Suprapubic skin (tissue), 4 donors: ENCODE data around the gene ANKRD44. TPM values are rescaled to one million over a fixed set of nuclear protein-coding genes. Genes with fewer than 3 reads are reported as not detected.
A peak's percentile ranks its signal among the peaks of the same experiment; 100 is the strongest.

Source experiments
- DNase-seq, 2 donors: peaks; one replicate each; pipeline ENCODE4 v3.0.0-alpha.2; 2019; ENCODE audit warnings: low spot score in 2 of 2
- H3K27ac ChIP-seq: fragments of 200-600 bp; sonication (generic); one replicate; pipeline ENCODE4 v1.5.1; 2019
- H3K27me3 ChIP-seq: fragments of 200-600 bp; sonication (generic); one replicate; pipeline ENCODE4 v1.5.1; 2019
- H3K36me3 ChIP-seq: fragments of 200-600 bp; sonication (generic); one replicate; pipeline ENCODE4 v1.5.1; 2019
- H3K4me1 ChIP-seq: fragments of 200-600 bp; sonication (generic); one replicate; pipeline ENCODE4 v1.5.1; 2019
- H3K4me3 ChIP-seq: fragments of 200-600 bp; sonication (generic); one replicate; pipeline ENCODE4 v1.5.1; 2019; ENCODE audit warnings: mild to moderate bottlenecking
- H3K9me3 ChIP-seq: fragments of 200-600 bp; sonication (generic); one replicate; pipeline ENCODE4 v1.5.1; 2019
- EP300 ChIP-seq: sonication (generic); formaldehyde crosslinking; IDR thresholded peaks from one replicate; pipeline ENCODE4 v1.6.1; 2017; ENCODE audit warnings: antibody characterized with exemption
- POLR2A ChIP-seq, 2 donors: fragments of 450-650 bp; IDR thresholded peaks; one replicate each; pipeline ENCODE4 v1.6.1; 2017; ENCODE audit warnings: antibody characterized with exemption in 2 of 2, mild to moderate bottlenecking in 2 of 2, moderate library complexity in 2 of 2
- POLR2AphosphoS5 ChIP-seq, 3 donors: sonication (generic); formaldehyde crosslinking; IDR thresholded peaks; one replicate each; pipeline ENCODE4 v1.6.1; 2017; ENCODE audit warnings: antibody characterized with exemption in 3 of 3
- WGBS: methylation state at CpG from one replicate; pipeline ENCODE4 v1.1.5; 2018; 5-methylcytosine and 5-hydroxymethylcytosine counted together
- total RNA-seq, 4 donors: library from RNA; depleted of rRNA; stranded (reverse); fragments of >200 nt; gene quantifications; one replicate each; pipeline ENCODE4 v1.1.0, GENCODE V29; 2016
- TF ChIP-seq, protein P1 (sequence below), 2 donors: fragments of 200-600 bp in 1 of 2; fragments of 450-650 bp in 1 of 2; sonication (generic) in 1 of 2; IDR thresholded peaks; one replicate each; pipeline ENCODE4 v1.5.1; 2016 to 2019; ENCODE audit warnings: antibody characterized with exemption in 2 of 2, mild to moderate bottlenecking in 1 of 2, moderate library complexity in 1 of 2

ANKRD44 gene
- total RNA-seq, 4 donors from 2014 or later = 6.3 to 34.4 (median 17.8) TPM

DNA sequence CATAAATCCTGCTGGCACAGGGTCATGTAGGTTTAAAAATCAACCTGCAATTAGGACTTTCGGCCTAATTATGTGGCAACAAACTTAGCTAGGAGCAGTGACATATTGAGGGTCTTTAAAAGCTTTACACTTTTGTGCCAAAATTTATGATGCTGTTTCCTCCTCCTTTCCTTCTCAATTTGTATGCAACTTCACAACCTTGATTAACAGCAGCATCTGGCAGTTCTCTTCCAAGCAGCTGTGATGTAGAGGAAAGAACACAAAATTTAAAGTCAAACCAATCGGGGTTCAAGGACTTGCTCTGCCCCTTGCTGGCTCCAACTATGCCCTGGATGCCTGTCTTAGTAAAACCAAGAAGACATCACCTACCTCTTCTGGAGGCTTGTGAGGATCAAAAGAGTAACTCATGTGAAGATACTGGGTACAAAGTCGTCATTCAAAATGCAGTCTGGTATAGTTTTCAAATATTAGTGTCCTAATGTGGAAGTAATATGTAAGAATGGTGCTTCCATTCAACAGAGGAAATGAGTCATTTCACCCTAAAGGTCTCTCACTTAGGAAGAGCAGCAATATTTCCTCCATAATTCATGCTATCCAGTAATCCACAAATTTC lies 94.7 kb downstream of the ANKRD44 start:
- no peak overlapping the region for H3K27ac ChIP-seq
- H3K27me3 ChIP-seq = no peaks in the 10 kb centered on the region
- H3K9me3 ChIP-seq = no peaks in the 10 kb centered on the region
- 72% methylated on average over 3 of the region's 3 CpGs for WGBS
- no peaks in the 10 kb centered on the region for H3K36me3 ChIP-seq
- TF ChIP-seq, protein P1, sequence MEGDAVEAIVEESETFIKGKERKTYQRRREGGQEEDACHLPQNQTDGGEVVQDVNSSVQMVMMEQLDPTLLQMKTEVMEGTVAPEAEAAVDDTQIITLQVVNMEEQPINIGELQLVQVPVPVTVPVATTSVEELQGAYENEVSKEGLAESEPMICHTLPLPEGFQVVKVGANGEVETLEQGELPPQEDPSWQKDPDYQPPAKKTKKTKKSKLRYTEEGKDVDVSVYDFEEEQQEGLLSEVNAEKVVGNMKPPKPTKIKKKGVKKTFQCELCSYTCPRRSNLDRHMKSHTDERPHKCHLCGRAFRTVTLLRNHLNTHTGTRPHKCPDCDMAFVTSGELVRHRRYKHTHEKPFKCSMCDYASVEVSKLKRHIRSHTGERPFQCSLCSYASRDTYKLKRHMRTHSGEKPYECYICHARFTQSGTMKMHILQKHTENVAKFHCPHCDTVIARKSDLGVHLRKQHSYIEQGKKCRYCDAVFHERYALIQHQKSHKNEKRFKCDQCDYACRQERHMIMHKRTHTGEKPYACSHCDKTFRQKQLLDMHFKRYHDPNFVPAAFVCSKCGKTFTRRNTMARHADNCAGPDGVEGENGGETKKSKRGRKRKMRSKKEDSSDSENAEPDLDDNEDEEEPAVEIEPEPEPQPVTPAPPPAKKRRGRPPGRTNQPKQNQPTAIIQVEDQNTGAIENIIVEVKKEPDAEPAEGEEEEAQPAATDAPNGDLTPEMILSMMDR (IDR thresholded peaks at IDR 0.05) = no peak
- DNase-seq = no peak
- peaks cover 9% of the 10 kb centered on the region for H3K4me1 ChIP-seq
- H3K4me3 ChIP-seq = no peak overlapping the region

DNA sequence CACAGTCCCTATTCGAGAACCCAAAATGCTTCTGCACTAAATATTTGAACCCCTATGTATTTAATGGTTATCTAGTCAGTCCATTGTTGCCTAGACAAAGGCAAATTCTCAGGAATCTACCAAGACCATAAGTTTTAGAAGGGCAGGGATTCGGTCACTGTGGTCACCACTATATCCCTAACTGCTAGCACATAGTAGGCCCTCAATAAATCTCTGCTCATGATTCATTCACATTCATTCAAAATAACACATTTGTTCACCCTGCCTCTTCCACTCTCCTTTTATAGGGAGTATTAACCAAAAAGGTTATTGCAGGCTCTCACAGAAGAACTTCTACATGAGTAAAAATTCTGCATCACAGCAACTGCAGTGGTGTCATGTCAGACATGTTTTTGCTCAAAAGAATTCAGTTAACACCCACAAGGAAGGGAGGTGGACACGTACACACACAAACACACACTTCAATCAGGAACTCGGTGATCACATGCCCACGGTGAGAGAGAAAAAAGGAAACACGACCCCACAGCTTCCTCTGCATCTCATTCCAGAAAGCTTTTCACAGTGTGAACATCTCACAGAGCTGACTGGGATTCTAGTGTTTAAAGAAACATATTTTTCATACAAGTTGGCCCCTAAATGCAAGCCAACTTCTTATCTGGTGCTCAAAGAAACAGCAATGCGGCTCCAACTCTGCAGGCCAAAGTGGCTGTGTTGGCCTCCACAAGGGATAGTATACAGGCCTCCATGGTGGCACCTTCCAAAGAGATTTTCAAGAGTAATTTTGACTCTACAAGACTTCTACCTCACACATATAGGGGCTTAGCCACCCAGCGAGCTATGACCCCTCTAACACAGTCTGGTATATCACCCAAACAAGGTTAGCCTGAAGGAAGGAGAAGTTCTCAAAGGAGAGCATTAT lies 98.0 kb downstream of the ANKRD44 start:
- WGBS = 75% methylated on average over 8 of the region's 8 CpGs
- Histone ChIP-seq H3K36me3 (no peaks in the 10 kb centered on the region), H3K9me3 (no peaks in the 10 kb centered on the region), H3K4me3 (no peak overlapping the region), H3K27ac (no peak overlapping the region), H3K27me3 (no peaks in the 10 kb centered on the region), H3K4me1 (peaks cover 11% of the 10 kb centered on the region)
- TF ChIP-seq POLR2AphosphoS5 (IDR thresholded peaks at IDR 0.05) = no peak
- TF ChIP-seq, protein P1 (IDR thresholded peaks at IDR 0.05) = no peak
- TF ChIP-seq EP300 = no peak
- no peak for TF ChIP-seq POLR2A (IDR thresholded peaks at IDR 0.05)
- DNase-seq = no peak

- TF ChIP-seq POLR2A (IDR thresholded peaks at IDR 0.05) (no peak), EP300 (no peak), POLR2AphosphoS5 (IDR thresholded peaks at IDR 0.05) (no peak)
- TF ChIP-seq, protein P1 (IDR thresholded peaks at IDR 0.05) = no peak
- Histone ChIP-seq H3K4me3 (no peak overlapping the region), H3K27me3 (no peaks in the 10 kb centered on the region), H3K36me3 (no peaks in the 10 kb centered on the region), H3K9me3 (no peaks in the 10 kb centered on the region), H3K27ac (no peak overlapping the region), H3K4me1 (peaks cover 8% of the 10 kb centered on the region)
- no peak for DNase-seq
- WGBS = 82% methylated on average over 4 of the region's 4 CpGs
Observed at GRCh38 chr2:197211881-197212342, 98.7 kb downstream of the ANKRD44 start.

GRCh38 chr2:197210430-197210829 lies 100.2 kb downstream of the ANKRD44 start:
- 81% methylated on average over 3 of the region's 3 CpGs for WGBS
- DNase-seq = no peak
- Histone ChIP-seq H3K9me3 (no peaks in the 10 kb centered on the region), H3K4me3 (no peak overlapping the region), H3K27me3 (no peaks in the 10 kb centered on the region), H3K27ac (peak overlapping the region; percentile 12), H3K36me3 (no peaks in the 10 kb centered on the region), H3K4me1 (peaks cover 4% of the 10 kb centered on the region)
- no peak for TF ChIP-seq POLR2AphosphoS5 (IDR thresholded peaks at IDR 0.05)
- TF ChIP-seq EP300 = no peak
- TF ChIP-seq POLR2A (IDR thresholded peaks at IDR 0.05) = no peak
- TF ChIP-seq, protein P1 (IDR thresholded peaks at IDR 0.05) = no peak

- TF ChIP-seq POLR2AphosphoS5 (IDR thresholded peaks at IDR 0.05) (no peak), POLR2A (IDR thresholded peaks at IDR 0.05) (no peak), EP300 (no peak)
- TF ChIP-seq, protein P1 (IDR thresholded peaks at IDR 0.05) = no peak
- Histone ChIP-seq H3K27ac (peak overlapping the region; percentile 12), H3K36me3 (no peaks in the 10 kb centered on the region), H3K27me3 (no peaks in the 10 kb centered on the region), H3K9me3 (no peaks in the 10 kb centered on the region), H3K4me3 (no peak overlapping the region), H3K4me1 (peaks cover 5% of the 10 kb centered on the region)
- WGBS = 84% methylated on average over 6 of the region's 6 CpGs
- DNase-seq = no peak
Observed at GRCh38 chr2:197209742-197210408, 100.7 kb downstream of the ANKRD44 start.
